Thyroid gland (tissue), 4 donors: ENCODE measurements around the gene ABLIM1.

Experiments
- POLR2A ChIP-seq, 2 donors: fragments of 450-650 bp; IDR thresholded peaks; one replicate each; pipeline ENCODE4 v1.6.1; 2017; ENCODE audit warnings: antibody characterized with exemption in 2 of 2, mild to moderate bottlenecking in 2 of 2, moderate library complexity in 1 of 2
- TF ChIP-seq, protein P1 (sequence below), 6 experiments: fragments of 200-600 bp in 3 of 6; fragments of 450-650 bp in 3 of 6; sonication (generic) in 3 of 6; IDR thresholded peaks; one replicate each; pipeline ENCODE4 v1.5.1; 2016 to 2019; ENCODE audit warnings: antibody characterized with exemption in 6 of 6, mild to moderate bottlenecking in 2 of 6, inconsistent platforms in 1 of 6, moderate library complexity in 1 of 6

GRCh38 chr10:114499630-114500190 is 158.4 kb downstream of the ABLIM1 start:
- TF ChIP-seq, protein P1, sequence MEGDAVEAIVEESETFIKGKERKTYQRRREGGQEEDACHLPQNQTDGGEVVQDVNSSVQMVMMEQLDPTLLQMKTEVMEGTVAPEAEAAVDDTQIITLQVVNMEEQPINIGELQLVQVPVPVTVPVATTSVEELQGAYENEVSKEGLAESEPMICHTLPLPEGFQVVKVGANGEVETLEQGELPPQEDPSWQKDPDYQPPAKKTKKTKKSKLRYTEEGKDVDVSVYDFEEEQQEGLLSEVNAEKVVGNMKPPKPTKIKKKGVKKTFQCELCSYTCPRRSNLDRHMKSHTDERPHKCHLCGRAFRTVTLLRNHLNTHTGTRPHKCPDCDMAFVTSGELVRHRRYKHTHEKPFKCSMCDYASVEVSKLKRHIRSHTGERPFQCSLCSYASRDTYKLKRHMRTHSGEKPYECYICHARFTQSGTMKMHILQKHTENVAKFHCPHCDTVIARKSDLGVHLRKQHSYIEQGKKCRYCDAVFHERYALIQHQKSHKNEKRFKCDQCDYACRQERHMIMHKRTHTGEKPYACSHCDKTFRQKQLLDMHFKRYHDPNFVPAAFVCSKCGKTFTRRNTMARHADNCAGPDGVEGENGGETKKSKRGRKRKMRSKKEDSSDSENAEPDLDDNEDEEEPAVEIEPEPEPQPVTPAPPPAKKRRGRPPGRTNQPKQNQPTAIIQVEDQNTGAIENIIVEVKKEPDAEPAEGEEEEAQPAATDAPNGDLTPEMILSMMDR (IDR thresholded peaks at IDR 0.05): no peak
- TF ChIP-seq POLR2A (IDR thresholded peaks at IDR 0.05): no peak
